ENCODE results near the gene KLF2. TPM values are rescaled to one million over a fixed set of nuclear protein-coding genes. Genes with fewer than 3 reads are reported as not detected.

The KLF2 gene
- total RNA-seq, 1 donor from 2014 or later = 198 TPM

GRCh38 chr19:16334411-16334810, 9.8 kb downstream of the KLF2 start:
- no peaks in the 10 kb centered on the region for H3K27me3 ChIP-seq
- no peak overlapping the region for H3K27ac ChIP-seq
- intact Hi-C loops (cut with DNase I) = no loop called here
- no peak overlapping the region for H3K4me3 ChIP-seq
- no peaks in the 10 kb centered on the region for H3K9me3 ChIP-seq
- H3K36me3 ChIP-seq = no peaks in the 10 kb centered on the region
- ATAC-seq = no peak
- DNase-seq = no peak
- H3K4me1 ChIP-seq = peaks cover 14% of the 10 kb centered on the region
- TF ChIP-seq CTCF (IDR thresholded peaks at IDR 0.05) = no peak

DNA sequence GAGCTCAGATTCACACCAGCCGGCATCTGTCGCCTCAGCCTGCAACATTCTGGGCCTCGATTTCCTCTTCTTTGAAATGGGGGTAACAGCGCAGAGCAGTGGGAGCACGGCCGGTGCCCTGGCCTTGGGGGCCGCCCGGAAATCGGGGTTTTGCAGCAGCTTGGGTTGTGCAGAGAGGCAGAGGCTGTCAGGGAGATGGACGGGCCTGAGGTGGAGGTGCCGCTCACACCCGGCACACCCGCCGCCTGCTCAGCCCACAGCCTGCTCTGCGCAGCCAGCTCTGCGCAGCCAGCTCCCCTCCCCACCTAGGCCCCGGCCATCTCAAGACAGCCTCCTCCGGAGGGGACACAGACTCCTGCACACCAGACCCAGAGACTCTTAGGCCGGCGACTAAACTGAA, 10.6 kb downstream of the KLF2 start:
- H3K27ac ChIP-seq = no peak overlapping the region
- TF ChIP-seq CTCF (IDR thresholded peaks at IDR 0.05) = no peak
- no peak overlapping the region for H3K4me3 ChIP-seq
- no peaks in the 10 kb centered on the region for H3K36me3 ChIP-seq
- DNase-seq (no peak), ATAC-seq (peak; percentile 35)
- H3K4me1 ChIP-seq = peaks cover 15% of the 10 kb centered on the region
- intact Hi-C loops (cut with DNase I) = no loop called here
- H3K9me3 ChIP-seq = no peaks in the 10 kb centered on the region
- no peaks in the 10 kb centered on the region for H3K27me3 ChIP-seq

DNA sequence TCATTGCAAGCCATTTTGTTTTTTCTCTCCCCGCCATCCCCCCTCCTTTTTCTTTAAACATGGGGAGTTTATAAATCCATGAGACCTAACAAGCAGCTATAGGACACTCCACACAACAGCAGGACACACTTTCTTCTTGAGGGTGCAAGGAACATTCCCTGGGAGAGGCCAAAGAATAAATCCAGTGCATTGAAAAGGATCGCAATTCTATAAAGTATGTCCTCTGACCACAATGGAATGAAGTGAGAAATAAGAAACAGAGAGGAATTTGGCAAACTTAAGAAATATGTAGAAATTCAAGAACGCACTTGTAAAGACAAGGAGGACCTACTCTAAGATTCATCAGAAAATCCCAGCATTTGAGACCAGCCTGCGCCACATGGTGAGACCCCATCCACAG, 11.9 kb downstream of the KLF2 start:
- Histone ChIP-seq H3K9me3 (no peaks in the 10 kb centered on the region), H3K4me1 (peaks cover 20% of the 10 kb centered on the region), H3K27me3 (no peaks in the 10 kb centered on the region), H3K4me3 (no peak overlapping the region), H3K27ac (no peak overlapping the region), H3K36me3 (no peaks in the 10 kb centered on the region)
- intact Hi-C loops (cut with DNase I) = no loop called here
- no peak for TF ChIP-seq CTCF (IDR thresholded peaks at IDR 0.05)
- DNase-seq (no peak), ATAC-seq (no peak)

DNA sequence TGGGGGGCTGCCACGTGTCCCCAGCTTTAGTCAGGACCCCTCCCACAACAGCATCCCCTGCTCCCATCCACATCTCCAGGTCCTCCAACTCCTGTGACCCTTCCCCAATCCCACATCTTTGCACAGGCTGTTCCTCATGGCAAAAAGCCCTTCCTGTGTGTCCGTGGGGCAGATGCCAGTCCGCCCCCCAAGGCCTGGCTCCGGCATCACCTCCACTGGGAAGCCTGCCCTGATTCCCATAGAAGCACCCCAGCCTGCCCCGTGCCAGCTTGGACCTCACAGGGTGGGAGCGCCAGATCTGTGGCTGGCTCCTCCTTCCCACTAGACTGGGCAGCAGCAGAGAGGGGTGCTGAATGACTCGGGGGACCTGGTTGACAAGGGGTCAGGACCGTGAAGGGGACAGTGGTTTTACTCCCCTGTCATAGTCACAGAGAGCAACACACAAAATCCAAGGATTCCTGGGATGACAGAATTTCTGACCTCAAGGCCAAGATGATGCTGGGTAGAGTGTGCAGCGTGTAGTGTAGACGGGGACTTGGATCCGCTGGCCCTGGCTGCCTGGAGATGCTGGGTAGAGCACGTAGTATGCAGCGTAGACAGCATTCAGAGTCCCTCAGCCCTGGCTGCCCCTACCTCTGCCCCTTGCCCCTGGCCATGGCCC, 13.3 kb downstream of the KLF2 start:
- peak; percentile 4 for ATAC-seq
- Histone ChIP-seq H3K27ac (peak overlapping the region; percentile 47), H3K4me3 (no peak overlapping the region), H3K9me3 (no peaks in the 10 kb centered on the region), H3K4me1 (peaks cover 33% of the 10 kb centered on the region), H3K36me3 (no peaks in the 10 kb centered on the region), H3K27me3 (no peaks in the 10 kb centered on the region)
- no peak for DNase-seq
- intact Hi-C loops (cut with DNase I) = no loop called here
- TF ChIP-seq CTCF (IDR thresholded peaks at IDR 0.05) = no peak

DNA sequence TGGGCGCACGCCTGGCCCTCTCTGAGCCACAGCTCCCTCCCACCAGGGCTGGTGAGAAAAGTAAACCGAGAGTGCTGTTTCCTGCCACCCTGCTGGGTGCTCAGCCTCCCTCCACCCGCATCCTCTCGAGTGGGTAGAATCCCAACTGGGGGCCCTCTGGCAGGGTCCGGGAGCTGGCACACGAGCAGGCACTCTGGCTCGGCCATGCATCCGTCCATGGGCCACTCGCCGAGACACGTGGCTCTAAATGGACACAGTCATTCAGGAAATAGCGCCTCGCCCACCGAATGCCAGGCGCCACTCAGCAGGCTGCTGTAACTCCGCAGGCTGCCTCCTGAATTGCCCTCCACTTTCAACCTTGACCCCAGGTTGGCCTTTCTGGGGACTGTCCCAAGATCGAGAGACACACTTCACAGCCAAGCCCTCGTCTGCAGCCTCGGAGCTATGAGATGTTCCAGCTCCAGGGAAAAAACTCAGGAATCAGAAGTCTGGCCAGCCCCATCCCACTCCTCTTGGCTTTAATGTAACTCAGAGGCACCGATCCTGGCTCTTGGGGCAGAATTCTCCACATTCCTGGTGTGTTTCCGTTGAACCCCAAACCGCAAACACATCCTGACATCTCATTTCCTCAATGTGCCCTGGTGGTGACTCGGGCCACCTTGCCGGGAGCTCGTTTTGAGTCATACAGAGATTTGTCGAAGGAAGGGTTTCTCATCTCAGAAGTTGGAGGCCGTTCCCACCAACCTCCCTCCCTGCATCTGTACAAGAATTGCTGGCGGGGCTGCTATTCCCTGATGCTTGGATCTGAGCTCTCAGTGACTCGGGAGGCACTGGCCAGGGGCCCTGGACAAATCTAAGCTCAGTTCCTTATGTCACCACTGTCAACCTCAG, 14.1 kb downstream of the KLF2 start:
- no peak for TF ChIP-seq CTCF (IDR thresholded peaks at IDR 0.05)
- Histone ChIP-seq H3K4me1 (peaks cover 36% of the 10 kb centered on the region), H3K27ac (peak overlapping the region; percentile 47), H3K9me3 (no peaks in the 10 kb centered on the region), H3K27me3 (no peaks in the 10 kb centered on the region), H3K4me3 (no peak overlapping the region), H3K36me3 (no peaks in the 10 kb centered on the region)
- DNase-seq (peak; percentile 76), ATAC-seq (peak; percentile 56)
- intact Hi-C loops (cut with DNase I) = no loop called here
